ENCODE results near the gene CELF5.

DNA sequence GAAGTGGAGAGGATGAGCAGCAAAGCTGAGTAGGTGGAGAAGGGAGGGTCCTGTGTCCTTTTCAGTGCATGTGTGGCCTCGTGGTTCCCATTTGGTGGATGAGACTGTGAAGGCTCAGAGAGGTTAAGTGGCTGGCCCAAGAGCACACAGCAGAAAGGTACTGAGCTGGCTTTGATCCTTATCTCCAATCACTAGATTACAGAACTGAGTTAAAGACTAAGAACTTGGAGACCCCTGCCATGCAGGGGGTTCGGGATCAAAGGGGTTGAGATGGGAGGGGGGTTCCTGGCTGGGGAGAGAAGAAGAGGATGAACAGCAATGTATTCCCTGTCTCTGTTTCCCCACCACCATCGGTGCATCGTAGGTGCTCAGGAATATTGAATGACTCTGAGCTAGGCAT, 11.8 kb downstream of the CELF5 start:
- TF ChIP-seq, protein P1, sequence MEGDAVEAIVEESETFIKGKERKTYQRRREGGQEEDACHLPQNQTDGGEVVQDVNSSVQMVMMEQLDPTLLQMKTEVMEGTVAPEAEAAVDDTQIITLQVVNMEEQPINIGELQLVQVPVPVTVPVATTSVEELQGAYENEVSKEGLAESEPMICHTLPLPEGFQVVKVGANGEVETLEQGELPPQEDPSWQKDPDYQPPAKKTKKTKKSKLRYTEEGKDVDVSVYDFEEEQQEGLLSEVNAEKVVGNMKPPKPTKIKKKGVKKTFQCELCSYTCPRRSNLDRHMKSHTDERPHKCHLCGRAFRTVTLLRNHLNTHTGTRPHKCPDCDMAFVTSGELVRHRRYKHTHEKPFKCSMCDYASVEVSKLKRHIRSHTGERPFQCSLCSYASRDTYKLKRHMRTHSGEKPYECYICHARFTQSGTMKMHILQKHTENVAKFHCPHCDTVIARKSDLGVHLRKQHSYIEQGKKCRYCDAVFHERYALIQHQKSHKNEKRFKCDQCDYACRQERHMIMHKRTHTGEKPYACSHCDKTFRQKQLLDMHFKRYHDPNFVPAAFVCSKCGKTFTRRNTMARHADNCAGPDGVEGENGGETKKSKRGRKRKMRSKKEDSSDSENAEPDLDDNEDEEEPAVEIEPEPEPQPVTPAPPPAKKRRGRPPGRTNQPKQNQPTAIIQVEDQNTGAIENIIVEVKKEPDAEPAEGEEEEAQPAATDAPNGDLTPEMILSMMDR (IDR thresholded peaks at IDR 0.05 in 8 of 11, conservative IDR thresholded peaks at IDR 0.05 in 3 of 11) = no peak
- TF ChIP-seq POLR2A (IDR thresholded peaks at IDR 0.05) = no peak
- TF ChIP-seq POLR2AphosphoS5 (IDR thresholded peaks at IDR 0.05) = no peak
